DND-41 (cell line): ENCODE results near the gene EBI3.
"Not testable (repeated sequence)": the region's sequence is repeated elsewhere in the genome, so short reads cannot be mapped to it uniquely, and the experiment has no call there.

Experiments
- EZH2 ChIP-seq: IDR thresholded peaks from 3 replicates; pipeline ENCODE4 v1.6.1; 2012; ENCODE audit warnings: borderline replicate concordance, low read depth, mild to moderate bottlenecking, moderate library complexity, low read length, inconsistent platforms; ENCODE audit not compliant: severe bottlenecking
- TF ChIP-seq, protein P1 (sequence below): IDR thresholded peaks from 2 replicates; pipeline ENCODE4 v1.5.1; 2012; ENCODE audit warnings: borderline replicate concordance, low read length, moderate library complexity, mild to moderate bottlenecking; ENCODE audit not compliant: poor library complexity, severe bottlenecking; ENCODE audit errors: extremely low read depth

DNA sequence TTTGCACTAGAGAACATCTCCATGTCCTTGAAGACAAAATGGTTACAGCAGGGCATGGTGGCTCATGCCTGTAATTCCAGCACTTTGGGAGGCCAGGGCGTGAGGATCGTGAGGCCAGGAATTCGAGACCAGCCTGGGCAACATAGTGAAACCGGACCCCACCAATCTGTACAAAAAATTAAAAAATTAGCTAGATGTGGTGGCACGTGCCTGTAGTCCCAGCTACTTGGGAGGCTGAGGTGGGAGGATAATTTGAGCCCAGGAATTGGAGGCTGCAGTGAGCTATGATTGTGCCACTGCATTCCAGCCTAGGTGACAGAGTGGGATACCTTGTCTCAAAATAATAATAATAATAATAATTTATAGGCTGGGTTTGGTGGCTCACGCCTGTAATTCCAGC lies 914 bp downstream of the EBI3 start:
- TF ChIP-seq, protein P1, sequence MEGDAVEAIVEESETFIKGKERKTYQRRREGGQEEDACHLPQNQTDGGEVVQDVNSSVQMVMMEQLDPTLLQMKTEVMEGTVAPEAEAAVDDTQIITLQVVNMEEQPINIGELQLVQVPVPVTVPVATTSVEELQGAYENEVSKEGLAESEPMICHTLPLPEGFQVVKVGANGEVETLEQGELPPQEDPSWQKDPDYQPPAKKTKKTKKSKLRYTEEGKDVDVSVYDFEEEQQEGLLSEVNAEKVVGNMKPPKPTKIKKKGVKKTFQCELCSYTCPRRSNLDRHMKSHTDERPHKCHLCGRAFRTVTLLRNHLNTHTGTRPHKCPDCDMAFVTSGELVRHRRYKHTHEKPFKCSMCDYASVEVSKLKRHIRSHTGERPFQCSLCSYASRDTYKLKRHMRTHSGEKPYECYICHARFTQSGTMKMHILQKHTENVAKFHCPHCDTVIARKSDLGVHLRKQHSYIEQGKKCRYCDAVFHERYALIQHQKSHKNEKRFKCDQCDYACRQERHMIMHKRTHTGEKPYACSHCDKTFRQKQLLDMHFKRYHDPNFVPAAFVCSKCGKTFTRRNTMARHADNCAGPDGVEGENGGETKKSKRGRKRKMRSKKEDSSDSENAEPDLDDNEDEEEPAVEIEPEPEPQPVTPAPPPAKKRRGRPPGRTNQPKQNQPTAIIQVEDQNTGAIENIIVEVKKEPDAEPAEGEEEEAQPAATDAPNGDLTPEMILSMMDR, result not testable (repeated sequence)
- not testable (repeated sequence) for TF ChIP-seq EZH2
